ENCODE results near the gene FAM98C. TPM values are rescaled to one million over a fixed set of nuclear protein-coding genes. Genes with fewer than 3 reads are reported as not detected.

Gene FAM98C
- total RNA-seq, 2 experiments from 2014 or later: 21.9 to 31.1 TPM

DNA sequence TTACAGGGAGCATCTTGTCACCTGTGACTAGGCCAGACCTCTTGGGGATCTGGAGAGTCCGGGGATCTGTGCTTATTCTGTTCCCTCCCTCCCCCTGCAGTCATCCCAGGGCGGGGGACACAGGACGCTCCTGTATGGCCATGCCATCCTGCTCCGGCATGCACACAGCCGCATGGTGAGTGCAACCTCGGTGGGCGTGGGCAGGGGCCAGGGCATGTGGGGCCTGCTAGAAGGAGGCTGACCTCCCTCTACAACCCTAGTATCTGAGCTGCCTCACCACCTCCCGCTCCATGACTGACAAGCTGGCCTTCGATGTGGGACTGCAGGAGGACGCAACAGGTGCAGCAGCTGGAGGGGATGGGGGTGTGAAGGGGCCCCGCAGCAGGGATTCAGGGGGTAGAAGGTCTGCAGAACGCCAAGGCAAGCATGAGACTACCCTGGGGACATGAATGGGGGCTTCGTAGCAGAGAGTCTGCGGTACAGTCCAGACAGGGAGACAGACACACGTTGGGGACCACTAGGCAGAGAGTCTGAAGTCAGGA, 40.6 kb downstream of the FAM98C start:
- Histone ChIP-seq H3K79me2 (ENCODE audit: insufficient read depth, low read depth, low read length) (no peaks in the 10 kb centered on the region), H3K4me3 (ENCODE audit: low read depth, low read length, poor library complexity, severe bottlenecking) (no peak overlapping the region), H3K4me2 (ENCODE audit: low read length) (no peak overlapping the region), H3K9me3 (ENCODE audit: low read length) (no peaks in the 10 kb centered on the region), H3K9me2 (ENCODE audit: insufficient read depth, low read length) (no peaks in the 10 kb centered on the region), H2AFZ (ENCODE audit: low read length) (no peak overlapping the region), H3K27ac (ENCODE audit: low read depth, low read length, poor library complexity, severe bottlenecking) (no peak overlapping the region), H3K36me3 (ENCODE audit: insufficient read depth, low read length) (no peaks in the 10 kb centered on the region), H3K4me1 (ENCODE audit: insufficient read depth, low read length, poor library complexity, severe bottlenecking) (no peaks in the 10 kb centered on the region), H4K20me1 (ENCODE audit: insufficient read depth, low read length) (no peaks in the 10 kb centered on the region)
- BruUV-seq (replicated peaks): no TSS peak
- no peak for DNase-seq (ENCODE audit: low spot score)
- POLR2A ChIA-PET: no interaction called here
- TF ChIP-seq, protein P1, sequence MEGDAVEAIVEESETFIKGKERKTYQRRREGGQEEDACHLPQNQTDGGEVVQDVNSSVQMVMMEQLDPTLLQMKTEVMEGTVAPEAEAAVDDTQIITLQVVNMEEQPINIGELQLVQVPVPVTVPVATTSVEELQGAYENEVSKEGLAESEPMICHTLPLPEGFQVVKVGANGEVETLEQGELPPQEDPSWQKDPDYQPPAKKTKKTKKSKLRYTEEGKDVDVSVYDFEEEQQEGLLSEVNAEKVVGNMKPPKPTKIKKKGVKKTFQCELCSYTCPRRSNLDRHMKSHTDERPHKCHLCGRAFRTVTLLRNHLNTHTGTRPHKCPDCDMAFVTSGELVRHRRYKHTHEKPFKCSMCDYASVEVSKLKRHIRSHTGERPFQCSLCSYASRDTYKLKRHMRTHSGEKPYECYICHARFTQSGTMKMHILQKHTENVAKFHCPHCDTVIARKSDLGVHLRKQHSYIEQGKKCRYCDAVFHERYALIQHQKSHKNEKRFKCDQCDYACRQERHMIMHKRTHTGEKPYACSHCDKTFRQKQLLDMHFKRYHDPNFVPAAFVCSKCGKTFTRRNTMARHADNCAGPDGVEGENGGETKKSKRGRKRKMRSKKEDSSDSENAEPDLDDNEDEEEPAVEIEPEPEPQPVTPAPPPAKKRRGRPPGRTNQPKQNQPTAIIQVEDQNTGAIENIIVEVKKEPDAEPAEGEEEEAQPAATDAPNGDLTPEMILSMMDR (conservative IDR thresholded peaks at IDR 0.05; ENCODE audit: low read length): no peak
- TF ChIP-seq EZH2phosphoT487 (IDR thresholded peaks at IDR 0.05; ENCODE audit: borderline replicate concordance, low read depth, low read length): no peak
- CTCF ChIA-PET (ENCODE audit: unreplicated experiment): no interaction called here
- intact Hi-C loops (cut with micrococcal nuclease; ENCODE audit: unreplicated experiment): no loop called here

- Histone ChIP-seq H3K4me3 (ENCODE audit: low read depth, low read length, poor library complexity, severe bottlenecking) (no peak overlapping the region), H3K9me2 (ENCODE audit: insufficient read depth, low read length) (no peaks in the 10 kb centered on the region), H2AFZ (ENCODE audit: low read length) (no peak overlapping the region), H3K79me2 (ENCODE audit: insufficient read depth, low read depth, low read length) (no peaks in the 10 kb centered on the region), H3K4me1 (ENCODE audit: insufficient read depth, low read length, poor library complexity, severe bottlenecking) (no peaks in the 10 kb centered on the region), H4K20me1 (ENCODE audit: insufficient read depth, low read length) (no peaks in the 10 kb centered on the region), H3K27ac (ENCODE audit: low read depth, low read length, poor library complexity, severe bottlenecking) (no peak overlapping the region), H3K36me3 (ENCODE audit: insufficient read depth, low read length) (no peaks in the 10 kb centered on the region), H3K9me3 (ENCODE audit: low read length) (no peaks in the 10 kb centered on the region), H3K4me2 (ENCODE audit: low read length) (no peak overlapping the region)
- ChIA-PET POLR2A (no interaction called here), CTCF (ENCODE audit: unreplicated experiment) (no interaction called here)
- no peak for DNase-seq (ENCODE audit: low spot score)
- intact Hi-C loops (cut with micrococcal nuclease; ENCODE audit: unreplicated experiment): no loop called here
- BruUV-seq (replicated peaks): no TSS peak
- no peak for TF ChIP-seq EZH2phosphoT487 (IDR thresholded peaks at IDR 0.05; ENCODE audit: borderline replicate concordance, low read depth, low read length)
- TF ChIP-seq, protein P1 (conservative IDR thresholded peaks at IDR 0.05; ENCODE audit: low read length): no peak
Observed at GRCh38 chr19:38444026-38444425, 41.1 kb downstream of the FAM98C start.

GRCh38 chr19:38445362-38445761, 42.5 kb downstream of the FAM98C start:
- no peaks in the 10 kb centered on the region for H4K20me1 ChIP-seq (ENCODE audit: insufficient read depth, low read length)
- no peak overlapping the region for H3K27ac ChIP-seq (ENCODE audit: low read depth, low read length, poor library complexity, severe bottlenecking)
- H3K9me3 ChIP-seq (ENCODE audit: low read length): no peaks in the 10 kb centered on the region
- H3K9me2 ChIP-seq (ENCODE audit: insufficient read depth, low read length): no peaks in the 10 kb centered on the region
- intact Hi-C loops (cut with micrococcal nuclease; ENCODE audit: unreplicated experiment): no loop called here
- H3K4me3 ChIP-seq (ENCODE audit: low read depth, low read length, poor library complexity, severe bottlenecking): no peak overlapping the region
- H3K4me1 ChIP-seq (ENCODE audit: insufficient read depth, low read length, poor library complexity, severe bottlenecking): no peaks in the 10 kb centered on the region
- no peak overlapping the region for H3K4me2 ChIP-seq (ENCODE audit: low read length)
- BruUV-seq (replicated peaks): no TSS peak
- DNase-seq (ENCODE audit: low spot score): no peak
- no peaks in the 10 kb centered on the region for H3K79me2 ChIP-seq (ENCODE audit: insufficient read depth, low read depth, low read length)
- H2AFZ ChIP-seq (ENCODE audit: low read length): no peak overlapping the region
- CTCF ChIA-PET (ENCODE audit: unreplicated experiment): no interaction called here
- TF ChIP-seq, protein P1 (conservative IDR thresholded peaks at IDR 0.05; ENCODE audit: low read length): no peak
- no peak for TF ChIP-seq EZH2phosphoT487 (IDR thresholded peaks at IDR 0.05; ENCODE audit: borderline replicate concordance, low read depth, low read length)
- no peaks in the 10 kb centered on the region for H3K36me3 ChIP-seq (ENCODE audit: insufficient read depth, low read length)
- POLR2A ChIA-PET: no interaction called here

All from OCI-LY7 (cell line).